Stomach (tissue), 4 donors: ENCODE measurements around the gene NGB.

Experiments used
- EP300 ChIP-seq: sonication (generic); formaldehyde crosslinking; IDR thresholded peaks from one replicate; pipeline ENCODE4 v1.6.1; 2017; ENCODE audit warnings: antibody characterized with exemption
- POLR2A ChIP-seq, 4 donors: fragments of 450-650 bp; IDR thresholded peaks; one replicate each; pipeline ENCODE4 v1.6.1; 2016; ENCODE audit warnings: antibody characterized with exemption in 4 of 4, control low read depth in 2 of 4, mild to moderate bottlenecking in 1 of 4, moderate library complexity in 1 of 4
- TF ChIP-seq, protein P1 (sequence below), 7 experiments: fragments of 450-650 bp in 4 of 7; fragments of 200-600 bp in 3 of 7; sonication (generic) in 3 of 7; IDR thresholded peaks; one replicate each; pipeline ENCODE4 v1.5.1; 2016 to 2019; ENCODE audit warnings: antibody characterized with exemption in 7 of 7, control low read depth in 2 of 7, mild to moderate bottlenecking in 1 of 7

DNA sequence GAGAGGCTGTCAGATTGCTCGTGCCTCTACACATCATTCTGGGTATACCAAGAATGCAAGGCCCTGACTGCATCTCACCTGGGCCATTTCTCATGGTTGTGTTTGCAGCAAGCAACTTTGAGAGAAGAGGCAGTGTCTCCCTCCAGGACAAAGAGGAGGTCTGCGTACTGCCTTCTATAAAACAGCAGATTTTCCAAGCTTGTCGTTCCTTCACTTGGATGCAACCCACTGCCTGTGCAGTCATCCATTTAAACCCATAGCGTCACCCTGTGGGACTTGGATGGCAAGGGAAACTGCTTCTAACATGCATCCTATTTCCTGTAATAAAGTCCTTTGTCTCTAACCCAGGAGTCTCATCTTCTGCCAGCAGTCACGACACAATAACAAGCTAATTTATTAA lies 48.4 kb upstream of the NGB start:
- TF ChIP-seq, protein P1, sequence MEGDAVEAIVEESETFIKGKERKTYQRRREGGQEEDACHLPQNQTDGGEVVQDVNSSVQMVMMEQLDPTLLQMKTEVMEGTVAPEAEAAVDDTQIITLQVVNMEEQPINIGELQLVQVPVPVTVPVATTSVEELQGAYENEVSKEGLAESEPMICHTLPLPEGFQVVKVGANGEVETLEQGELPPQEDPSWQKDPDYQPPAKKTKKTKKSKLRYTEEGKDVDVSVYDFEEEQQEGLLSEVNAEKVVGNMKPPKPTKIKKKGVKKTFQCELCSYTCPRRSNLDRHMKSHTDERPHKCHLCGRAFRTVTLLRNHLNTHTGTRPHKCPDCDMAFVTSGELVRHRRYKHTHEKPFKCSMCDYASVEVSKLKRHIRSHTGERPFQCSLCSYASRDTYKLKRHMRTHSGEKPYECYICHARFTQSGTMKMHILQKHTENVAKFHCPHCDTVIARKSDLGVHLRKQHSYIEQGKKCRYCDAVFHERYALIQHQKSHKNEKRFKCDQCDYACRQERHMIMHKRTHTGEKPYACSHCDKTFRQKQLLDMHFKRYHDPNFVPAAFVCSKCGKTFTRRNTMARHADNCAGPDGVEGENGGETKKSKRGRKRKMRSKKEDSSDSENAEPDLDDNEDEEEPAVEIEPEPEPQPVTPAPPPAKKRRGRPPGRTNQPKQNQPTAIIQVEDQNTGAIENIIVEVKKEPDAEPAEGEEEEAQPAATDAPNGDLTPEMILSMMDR (IDR thresholded peaks at IDR 0.05): no peak
- TF ChIP-seq POLR2A (IDR thresholded peaks at IDR 0.05): no peak
- TF ChIP-seq EP300: no peak
